Muscle of back (tissue), 11 donors: ENCODE results near the gene ADGRG4. TPM values are rescaled to one million over a fixed set of nuclear protein-coding genes. Genes with fewer than 3 reads are reported as not detected.

Source experiments
- DNase-seq, 3 donors: peaks; one replicate each; pipeline versions ENCODE4 v3.0.0 to v3.0.0-alpha.2; 2013
- polyA plus RNA-seq, 10 donors: library from polyadenylated mRNA; unstranded; fragments of 120-200 nt; gene quantifications; one replicate each; pipeline ENCODE4 v1.2.1, GENCODE V29; 2013; ENCODE audit not compliant: insufficient read length in 10 of 10

ADGRG4 gene
- polyA plus RNA-seq, 10 donors, result 0.01 to 0.05 (median 0.02) TPM; not detected in 4

GRCh38 chrX:136464589-136464988 is 163.8 kb downstream of the ADGRG4 start:
- no peak for DNase-seq

Other genes with a start within 250 kb of the ADGRG4 start
- 1,000 to 10,000 TPM in 9 of 10 donors, 100 to 1,000 TPM in 1; 815 to 2,378 (median 1,734) TPM for gene FHL1, start 153.4 kb upstream of the ADGRG4 start, polyA plus RNA-seq
- gene MAP7D3, start 49.6 kb upstream of the ADGRG4 start, polyA plus RNA-seq, result 10 to 100 TPM; 13.4 to 22.0 (median 17.4) TPM
- not detected for gene BRS3, start 187.0 kb downstream of the ADGRG4 start, polyA plus RNA-seq
- 100 to 1,000 TPM in 2 of 10 donors, 10 to 100 TPM in 8; 83.6 to 114 (median 90.1) TPM for gene HTATSF1, start 196.6 kb downstream of the ADGRG4 start, polyA plus RNA-seq
- gene VGLL1, start 231.3 kb downstream of the ADGRG4 start, polyA plus RNA-seq, result 1 to 10 TPM in 2 of 10 donors, not detected in 8; 1.6 to 2.6 TPM